ENCODE results near the gene TULP3. TPM values are rescaled to one million over a fixed set of nuclear protein-coding genes. Genes with fewer than 3 reads are reported as not detected.

TULP3 gene
- total and polyA plus RNA-seq, 2 of the 8 experiments (the other 6 are each of a cell fraction or from before 2014, with no cell fraction given) = 18.4 to 21.2 TPM

GRCh38 chr12:2841056-2841650 is 49.5 kb upstream of the TULP3 start (continued):
- TF ChIP-seq CHD7 (IDR thresholded peaks at IDR 0.05; ENCODE audit: insufficient replicate concordance, low read length) (no peak), SP4 (IDR thresholded peaks at IDR 0.05; ENCODE audit: low read length) (no peak), JUND (IDR thresholded peaks at IDR 0.05; ENCODE audit: low read length) (no peak)
